PC-3 (cell line): ENCODE measurements around the gene BIVM. TPM values are rescaled to one million over a fixed set of nuclear protein-coding genes. Genes with fewer than 3 reads are reported as not detected.

Experiments used
- ATAC-seq: fragments of 200-7000 bp; cut with Tn5 transposase; 2 replicates; pipeline ENCODE4 v1.9.1; 2020; ENCODE audit warnings: mild to moderate bottlenecking, moderate library complexity
- BruUV-seq: library from RNA; stranded (reverse); fragments of 400-500 nt; replicated peaks from 2 replicates; lab custom pipeline; 2021; lab: Mats Ljungman, UMichigan
- CTCF ChIA-PET: fragments of 300-600 bp; sonication (Branson Sonifier 250); formaldehyde crosslinking; loops from one replicate; lab custom pipeline; 2022; ENCODE audit warnings: antibody characterized with exemption; lab: Charles Lee
- POLR2A ChIA-PET: fragments of 300-600 bp; sonication (Branson Sonifier 250); formaldehyde crosslinking; loops from one replicate; lab custom pipeline; 2022; ENCODE audit warnings: antibody characterized with exemption; ENCODE audit not compliant: unreplicated experiment; lab: Charles Lee
- DNase-seq: peaks from one replicate; pipeline ENCODE4 v3.0.0-alpha.2; 2015
- H2AFZ ChIP-seq: fragments of 300-600 bp; sonication (generic); 2 replicates; pipeline ENCODE4 v1.6.0; 2016; ENCODE audit warnings: antibody characterized with exemption, low read length
- H3F3A ChIP-seq: fragments of 300-600 bp; sonication (generic); one replicate; pipeline ENCODE4 v1.6.0; 2017; ENCODE audit warnings: antibody characterized with exemption, low read length, control low read depth, mild to moderate bottlenecking; ENCODE audit not compliant: unreplicated experiment
- H3K27ac ChIP-seq: fragments of 300-600 bp; sonication (generic); 2 replicates; pipeline ENCODE4 v1.5.1; 2016; ENCODE audit warnings: mild to moderate bottlenecking, low read length
- H3K27me3 ChIP-seq: fragments of 300-600 bp; sonication (generic); 2 replicates; pipeline ENCODE4 v1.6.1; 2016; ENCODE audit warnings: low read length, mixed read lengths
- H3K36me3 ChIP-seq: fragments of 300-600 bp; sonication (generic); 2 replicates; pipeline ENCODE4 v1.6.1; 2016; ENCODE audit warnings: low read depth, mixed run types, low read length, mixed read lengths
- H3K4me1 ChIP-seq: fragments of 300-600 bp; sonication (generic); 2 replicates; pipeline ENCODE4 v1.5.1; 2016; ENCODE audit warnings: low read length; ENCODE audit not compliant: insufficient read depth
- H3K4me2 ChIP-seq: fragments of 300-600 bp; sonication (generic); 2 replicates; pipeline ENCODE4 v1.6.0; 2016; ENCODE audit warnings: low read length
- H3K4me3 ChIP-seq: fragments of 300-600 bp; sonication (generic); 2 replicates; pipeline ENCODE4 v1.5.1; 2016; ENCODE audit warnings: mild to moderate bottlenecking, low read length, mixed read lengths
- H3K79me2 ChIP-seq: fragments of 300-600 bp; sonication (generic); 2 replicates; pipeline ENCODE4 v1.6.1; 2017; ENCODE audit warnings: low read length, mixed read lengths
- H3K9ac ChIP-seq: fragments of 300-600 bp; sonication (generic); 2 replicates; pipeline ENCODE4 v1.6.0; 2016; ENCODE audit warnings: mild to moderate bottlenecking, low read length
- H3K9me2 ChIP-seq: fragments of 300-600 bp; sonication (generic); replicated peaks from 2 replicates; pipeline ENCODE4 v1.6.1; 2016; ENCODE audit warnings: mixed run types, low read length, mixed read lengths
- H3K9me3 ChIP-seq: fragments of 300-600 bp; sonication (generic); 2 replicates; pipeline ENCODE4 v1.6.1; 2016; ENCODE audit warnings: low read length, mixed read lengths
- H4K20me1 ChIP-seq: fragments of 300-600 bp; sonication (generic); 2 replicates; pipeline ENCODE4 v1.6.1; 2016; ENCODE audit warnings: low read length, mixed read lengths
- EZH2 ChIP-seq: fragments of 300-600 bp; sonication (generic); IDR thresholded peaks from one replicate; pipeline ENCODE4 v1.6.1; 2017; ENCODE audit warnings: antibody characterized with exemption, mild to moderate bottlenecking, low read length; ENCODE audit not compliant: unreplicated experiment
- EZH2phosphoT487 ChIP-seq: fragments of 300-600 bp; sonication (generic); IDR thresholded peaks from 2 replicates; pipeline ENCODE4 v1.6.1; 2018; ENCODE audit warnings: mild to moderate bottlenecking, antibody characterized with exemption, low read length, borderline replicate concordance
- intact Hi-C: fragments of 100-400 bp; cut with micrococcal nuclease; formaldehyde crosslinking; loops from 2 replicates; pipeline ENCODE4 v1.9.0; 2023
- total RNA-seq: library from RNA; depleted of rRNA; stranded (reverse); fragments of >200 nt; gene quantifications from 2 replicates; pipeline ENCODE4 v1.2.3, GENCODE V29; 2014
- TF ChIP-seq, protein P1 (sequence below): fragments of 300-600 bp; sonication (generic); conservative IDR thresholded peaks from 2 replicates; pipeline ENCODE4 v1.5.1; 2017; ENCODE audit warnings: antibody characterized with exemption, low read depth, mild to moderate bottlenecking, low read length

The BIVM gene
- total RNA-seq, 1 experiment from 2014 or later: 6.7 TPM

DNA sequence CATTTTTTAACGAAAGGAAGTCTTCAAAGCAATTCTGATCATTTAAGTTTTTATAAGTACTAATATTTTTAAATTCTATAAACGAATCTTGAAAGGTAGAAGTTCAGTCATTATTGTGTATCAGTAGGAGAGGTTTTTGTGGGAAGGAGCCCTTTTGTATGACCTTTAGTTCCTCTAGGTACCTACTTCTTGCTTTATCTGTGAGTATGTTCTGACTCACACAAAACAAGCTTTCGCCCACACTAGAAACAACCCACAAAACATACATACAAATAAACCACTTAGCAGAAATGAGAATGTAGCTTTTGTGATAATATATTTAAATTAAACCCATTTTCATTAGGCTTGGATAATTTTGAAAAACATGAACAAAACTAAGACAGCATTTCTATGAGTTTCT lies 74.7 kb downstream of the BIVM start:
- TF ChIP-seq EZH2phosphoT487 (no peak), EZH2 (no peak)
- TF ChIP-seq, protein P1, sequence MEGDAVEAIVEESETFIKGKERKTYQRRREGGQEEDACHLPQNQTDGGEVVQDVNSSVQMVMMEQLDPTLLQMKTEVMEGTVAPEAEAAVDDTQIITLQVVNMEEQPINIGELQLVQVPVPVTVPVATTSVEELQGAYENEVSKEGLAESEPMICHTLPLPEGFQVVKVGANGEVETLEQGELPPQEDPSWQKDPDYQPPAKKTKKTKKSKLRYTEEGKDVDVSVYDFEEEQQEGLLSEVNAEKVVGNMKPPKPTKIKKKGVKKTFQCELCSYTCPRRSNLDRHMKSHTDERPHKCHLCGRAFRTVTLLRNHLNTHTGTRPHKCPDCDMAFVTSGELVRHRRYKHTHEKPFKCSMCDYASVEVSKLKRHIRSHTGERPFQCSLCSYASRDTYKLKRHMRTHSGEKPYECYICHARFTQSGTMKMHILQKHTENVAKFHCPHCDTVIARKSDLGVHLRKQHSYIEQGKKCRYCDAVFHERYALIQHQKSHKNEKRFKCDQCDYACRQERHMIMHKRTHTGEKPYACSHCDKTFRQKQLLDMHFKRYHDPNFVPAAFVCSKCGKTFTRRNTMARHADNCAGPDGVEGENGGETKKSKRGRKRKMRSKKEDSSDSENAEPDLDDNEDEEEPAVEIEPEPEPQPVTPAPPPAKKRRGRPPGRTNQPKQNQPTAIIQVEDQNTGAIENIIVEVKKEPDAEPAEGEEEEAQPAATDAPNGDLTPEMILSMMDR: no peak
- H3K36me3 ChIP-seq: peaks cover 4% of the 10 kb centered on the region; the same call in 1 of the 2 replicates
- H4K20me1 ChIP-seq: no peaks in the 10 kb centered on the region
- CTCF ChIA-PET: no interaction called here
- no peaks in the 10 kb centered on the region for H3K79me2 ChIP-seq
- H3K9me2 ChIP-seq: no peaks in the 10 kb centered on the region
- peak overlapping the region; percentile 5; the same call in 1 of the 2 replicates for H3K4me2 ChIP-seq
- H3K27me3 ChIP-seq: no peaks in the 10 kb centered on the region
- BruUV-seq: no TSS peak
- no peak overlapping the region for H3K9ac ChIP-seq
- H3F3A ChIP-seq: no peaks in the 10 kb centered on the region
- 0 out of 2 replicates have a peak overlapping the region, but pooled peaks have one; percentile 7 for H3K27ac ChIP-seq
- POLR2A ChIA-PET: interaction anchor here (0.5 kb wide), 1 partner anchor 42 kb away, joined by 4 read pairs; no protein-coding TSS in a partner anchor
- intact Hi-C loops: no loop called here
- ATAC-seq (peak; percentile 75), DNase-seq (peak; percentile 46)
- H3K9me3 ChIP-seq: no peaks in the 10 kb centered on the region
- no peak overlapping the region for H3K4me3 ChIP-seq
- no peak overlapping the region for H2AFZ ChIP-seq
- H3K4me1 ChIP-seq: peaks cover 16% of the 10 kb centered on the region

DNA sequence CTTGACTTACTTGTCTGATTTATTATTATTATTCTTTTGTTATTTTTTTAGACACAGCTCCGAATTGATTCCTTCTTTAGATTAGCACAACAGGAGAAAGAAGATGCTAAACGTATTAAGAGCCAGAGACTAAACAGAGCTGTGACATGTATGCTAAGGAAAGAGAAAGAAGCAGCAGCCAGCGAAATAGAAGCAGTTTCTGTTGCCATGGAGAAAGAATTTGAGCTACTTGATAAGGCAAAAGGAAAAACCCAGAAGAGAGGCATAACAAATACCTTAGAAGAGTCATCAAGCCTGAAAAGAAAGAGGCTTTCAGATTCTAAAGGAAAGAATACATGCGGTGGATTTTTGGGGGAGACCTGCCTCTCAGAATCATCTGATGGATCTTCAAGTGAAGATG lies 76.3 kb downstream of the BIVM start:
- intact Hi-C loops: no loop called here

DNA sequence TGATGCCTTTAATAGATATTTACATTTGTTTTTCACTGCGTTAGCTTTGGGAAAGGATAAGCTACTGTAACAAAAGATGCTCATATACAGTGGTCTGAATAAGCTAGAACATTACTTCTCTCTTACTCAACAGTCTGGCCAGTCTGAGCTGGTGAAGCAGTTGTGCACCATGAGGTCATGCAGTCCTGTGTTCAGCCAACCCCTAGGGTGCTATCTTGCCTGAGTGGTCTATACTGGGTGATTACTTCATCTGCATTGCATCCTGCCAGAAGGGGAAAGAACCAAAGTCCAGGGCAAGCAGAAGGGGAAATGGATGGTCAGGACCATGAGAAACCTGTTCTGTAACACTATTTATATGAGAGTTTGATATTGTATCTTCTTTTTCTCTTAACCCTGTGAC lies 78.4 kb downstream of the BIVM start:
- Histone ChIP-seq H3K9ac (no peak overlapping the region), H2AFZ (no peak overlapping the region), H3F3A (no peaks in the 10 kb centered on the region), H3K4me2 (no peak overlapping the region), H3K27me3 (no peaks in the 10 kb centered on the region), H4K20me1 (no peaks in the 10 kb centered on the region), H3K9me3 (no peaks in the 10 kb centered on the region), H3K36me3 (peaks cover 4% of the 10 kb centered on the region; the same call in 1 of the 2 replicates), H3K9me2 (no peaks in the 10 kb centered on the region), H3K4me3 (no peak overlapping the region), H3K4me1 (peaks cover 16% of the 10 kb centered on the region), H3K27ac (no peak overlapping the region), H3K79me2 (no peaks in the 10 kb centered on the region)
- TF ChIP-seq, protein P1: no peak
- TF ChIP-seq EZH2phosphoT487: no peak
- TF ChIP-seq EZH2: no peak
- no TSS peak for BruUV-seq
- intact Hi-C loops: no loop called here
- DNase-seq: no peak
- ChIA-PET CTCF (no interaction called here), POLR2A (no interaction called here)
- ATAC-seq: no peak

More for the DNA sequence above, 76.3 kb downstream of the BIVM start:
- Histone ChIP-seq H3K4me1 (peaks cover 16% of the 10 kb centered on the region), H3K36me3 (peaks cover 4% of the 10 kb centered on the region; the same call in 1 of the 2 replicates), H3K27ac (no peak overlapping the region), H3F3A (no peaks in the 10 kb centered on the region), H3K27me3 (no peaks in the 10 kb centered on the region), H2AFZ (no peak overlapping the region), H4K20me1 (no peaks in the 10 kb centered on the region), H3K4me3 (no peak overlapping the region), H3K9me2 (no peaks in the 10 kb centered on the region), H3K9me3 (no peaks in the 10 kb centered on the region), H3K79me2 (no peaks in the 10 kb centered on the region), H3K9ac (no peak overlapping the region), H3K4me2 (no peak overlapping the region)
- ChIA-PET CTCF (no interaction called here), POLR2A (no interaction called here)
- no peak for DNase-seq
- no peak for ATAC-seq
- TF ChIP-seq EZH2 (no peak), EZH2phosphoT487 (no peak)
- TF ChIP-seq, protein P1: no peak
- no TSS peak for BruUV-seq
